OCI-LY1 (cell line): ENCODE data around the gene BST1.

ENCODE experiments used
- H2AFZ ChIP-seq: fragments of 200-600 bp; sonication (generic), shearing (Covaris generic); 2 replicates; pipeline ENCODE4 v1.6.0; 2014; ENCODE audit warnings: antibody characterized with exemption, mild to moderate bottlenecking, low read length
- H3F3A ChIP-seq: fragments of 200-600 bp; sonication (generic), shearing (Covaris generic); 2 replicates; pipeline ENCODE4 v1.6.0; 2014; ENCODE audit warnings: mild to moderate bottlenecking, antibody characterized with exemption, low read length, moderate library complexity; ENCODE audit not compliant: insufficient read depth
- H3K27ac ChIP-seq: fragments of 200-600 bp; sonication (generic); 2 replicates; pipeline ENCODE4 v1.5.1; 2014; ENCODE audit warnings: low read length, mixed run types, mild to moderate bottlenecking, low read depth; ENCODE audit not compliant: poor library complexity, severe bottlenecking
- H3K27me3 ChIP-seq: fragments of 200-600 bp; sonication (generic); 2 replicates; pipeline ENCODE4 v1.6.0; 2014; ENCODE audit warnings: antibody characterized with exemption, mild to moderate bottlenecking, low read length, moderate library complexity; ENCODE audit not compliant: insufficient read depth
- H3K36me3 ChIP-seq: fragments of 200-600 bp; sonication (generic); 2 replicates; pipeline ENCODE4 v1.6.1; 2014; ENCODE audit warnings: mild to moderate bottlenecking, antibody characterized with exemption, low read length, moderate library complexity, mixed read lengths; ENCODE audit not compliant: insufficient read depth
- H3K4me1 ChIP-seq: fragments of 200-600 bp; sonication (generic); 2 replicates; pipeline ENCODE4 v1.5.1; 2014; ENCODE audit warnings: mild to moderate bottlenecking, low read length, moderate library complexity; ENCODE audit not compliant: insufficient read depth, severe bottlenecking
- H3K4me2 ChIP-seq: fragments of 200-600 bp; sonication (generic), shearing (Covaris generic); 2 replicates; pipeline ENCODE4 v1.6.1; 2014; ENCODE audit warnings: low read length
- H3K4me3 ChIP-seq: fragments of 200-600 bp; sonication (generic); 2 replicates; pipeline ENCODE4 v1.5.1; 2014; ENCODE audit warnings: low read length, low read depth, mild to moderate bottlenecking, mixed read lengths; ENCODE audit not compliant: poor library complexity, severe bottlenecking
- H3K79me2 ChIP-seq: fragments of 200-600 bp; shearing (Covaris generic); 2 replicates; pipeline ENCODE4 v1.6.1; 2016; ENCODE audit warnings: mixed run types, low read length, mixed read lengths; ENCODE audit not compliant: insufficient read depth
- H3K9ac ChIP-seq: fragments of 200-600 bp; sonication (generic), shearing (Covaris generic); 2 replicates; pipeline ENCODE4 v1.6.1; 2014; ENCODE audit warnings: mild to moderate bottlenecking, low read length, mixed read lengths
- H3K9me2 ChIP-seq: fragments of 200-600 bp; sonication (generic), shearing (Covaris generic); 2 replicates; pipeline ENCODE4 v1.6.1; 2014; ENCODE audit warnings: low read depth, mild to moderate bottlenecking, low read length, mixed read lengths
- H3K9me3 ChIP-seq: fragments of 200-600 bp; shearing (Covaris generic); 2 replicates; pipeline ENCODE4 v1.6.1; 2014; ENCODE audit warnings: low read length, mixed read lengths
- H4K20me1 ChIP-seq: fragments of 200-600 bp; sonication (generic), shearing (Covaris generic); 2 replicates; pipeline ENCODE4 v1.6.0; 2016; ENCODE audit warnings: mild to moderate bottlenecking, low read length; ENCODE audit not compliant: insufficient read depth
- CTCF ChIP-seq: fragments of 200-600 bp; sonication (generic), shearing (Covaris generic); IDR thresholded peaks from 2 replicates; pipeline ENCODE4 v1.5.1; 2017; ENCODE audit warnings: mild to moderate bottlenecking, antibody characterized with exemption, low read length, moderate library complexity, mixed read lengths
- EZH2 ChIP-seq: fragments of 200-600 bp; sonication (generic), shearing (Covaris generic); IDR thresholded peaks from 2 replicates; pipeline ENCODE4 v1.8.0; 2017; ENCODE audit warnings: borderline replicate concordance, mixed run types, mild to moderate bottlenecking, antibody characterized with exemption, low read length, moderate library complexity, mixed read lengths

BST1 gene

GRCh38 chr4:15744016-15744545, 41.2 kb downstream of the BST1 start:
- no peak overlapping the region for H3K9ac ChIP-seq
- TF ChIP-seq EZH2: no peak
- no peak for TF ChIP-seq CTCF
- H3K27me3 ChIP-seq: no peaks in the 10 kb centered on the region
- no peaks in the 10 kb centered on the region for H4K20me1 ChIP-seq
- H3K4me3 ChIP-seq: no peak overlapping the region
- no peaks in the 10 kb centered on the region for H3F3A ChIP-seq
- H3K4me2 ChIP-seq: no peak overlapping the region
- no peaks in the 10 kb centered on the region for H3K9me3 ChIP-seq
- H3K79me2 ChIP-seq: no peaks in the 10 kb centered on the region
- no peaks in the 10 kb centered on the region for H3K4me1 ChIP-seq
- no peaks in the 10 kb centered on the region for H3K36me3 ChIP-seq
- no peaks in the 10 kb centered on the region for H3K9me2 ChIP-seq
- no peak overlapping the region for H3K27ac ChIP-seq
- no peak overlapping the region for H2AFZ ChIP-seq

GRCh38 chr4:15746110-15746509, 43.2 kb downstream of the BST1 start:
- no peaks in the 10 kb centered on the region for H4K20me1 ChIP-seq
- no peak overlapping the region for H2AFZ ChIP-seq
- no peaks in the 10 kb centered on the region for H3K4me1 ChIP-seq
- H3K27ac ChIP-seq: no peak overlapping the region
- H3K79me2 ChIP-seq: no peaks in the 10 kb centered on the region
- no peaks in the 10 kb centered on the region for H3K27me3 ChIP-seq
- TF ChIP-seq EZH2 (no peak), CTCF (no peak)
- no peak overlapping the region for H3K4me2 ChIP-seq
- H3K9me2 ChIP-seq: no peaks in the 10 kb centered on the region
- no peaks in the 10 kb centered on the region for H3K9me3 ChIP-seq
- H3K9ac ChIP-seq: no peak overlapping the region
- H3F3A ChIP-seq: no peaks in the 10 kb centered on the region
- no peak overlapping the region for H3K4me3 ChIP-seq
- no peaks in the 10 kb centered on the region for H3K36me3 ChIP-seq

- Histone ChIP-seq H3K4me3 (no peak overlapping the region), H3K9me3 (no peaks in the 10 kb centered on the region), H3K36me3 (no peaks in the 10 kb centered on the region), H4K20me1 (no peaks in the 10 kb centered on the region), H3K79me2 (no peaks in the 10 kb centered on the region), H3K4me1 (no peaks in the 10 kb centered on the region), H2AFZ (no peak overlapping the region), H3K27me3 (no peaks in the 10 kb centered on the region), H3K9me2 (no peaks in the 10 kb centered on the region), H3K9ac (no peak overlapping the region), H3K4me2 (no peak overlapping the region), H3F3A (no peaks in the 10 kb centered on the region), H3K27ac (no peak overlapping the region)
- TF ChIP-seq CTCF: no peak
- no peak for TF ChIP-seq EZH2
Observed at GRCh38 chr4:15749001-15749400, 46.1 kb downstream of the BST1 start.
